H9 (cell line): ENCODE data around the gene ZNF329. TPM values are rescaled to one million over a fixed set of nuclear protein-coding genes. Genes with fewer than 3 reads are reported as not detected.

Experiments used
- DNase-seq: peaks from one replicate; pipeline ENCODE4 v3.0.0-alpha.2; 2017
- H2AFZ ChIP-seq: one replicate; pipeline ENCODE4 v1.6.1; 2013; ENCODE audit warnings: mild to moderate bottlenecking, low read length, control low read depth, moderate library complexity
- H2AK5ac ChIP-seq: 2 replicates; pipeline ENCODE4 v1.6.1; 2013; ENCODE audit warnings: low read length, control low read depth, mixed read lengths; ENCODE audit not compliant: insufficient read length
- H2BK120ac ChIP-seq: one replicate; pipeline ENCODE4 v1.6.1; 2013; ENCODE audit warnings: low read depth, mild to moderate bottlenecking, low read length, control low read depth, inconsistent platforms; ENCODE audit not compliant: poor library complexity, severe bottlenecking
- H2BK12ac ChIP-seq: 2 replicates; pipeline ENCODE4 v1.6.1; 2013; ENCODE audit warnings: low read length, control low read depth, mixed read lengths, low read depth; ENCODE audit not compliant: insufficient read length
- H2BK15ac ChIP-seq: 2 replicates; pipeline ENCODE4 v1.6.1; 2013; ENCODE audit warnings: low read depth, low read length, control low read depth
- H2BK20ac ChIP-seq: one replicate; pipeline ENCODE4 v1.6.1; 2013; ENCODE audit warnings: low read depth, mild to moderate bottlenecking, low read length, control low read depth, inconsistent platforms; ENCODE audit not compliant: poor library complexity, severe bottlenecking
- H2BK5ac ChIP-seq: 2 replicates; pipeline ENCODE4 v1.6.1; 2013; ENCODE audit warnings: low read length, control low read depth, mixed read lengths; ENCODE audit not compliant: insufficient read length
- H3K14ac ChIP-seq: 2 replicates; pipeline ENCODE4 v1.6.1; 2013; ENCODE audit warnings: low read length, control low read depth; ENCODE audit not compliant: insufficient read depth
- H3K18ac ChIP-seq: 2 replicates; pipeline ENCODE4 v1.6.1; 2013; ENCODE audit warnings: low read depth, mild to moderate bottlenecking, mixed read lengths, low read length, control low read depth; ENCODE audit not compliant: insufficient read length
- H3K23ac ChIP-seq: 2 replicates; pipeline ENCODE4 v1.6.1; 2013; ENCODE audit warnings: low read length, control low read depth, mixed read lengths, low read depth; ENCODE audit not compliant: insufficient read length
- H3K23me2 ChIP-seq: 2 replicates; pipeline ENCODE4 v1.6.1; 2013; ENCODE audit warnings: low read depth, mild to moderate bottlenecking, mixed read lengths, low read length, control low read depth; ENCODE audit not compliant: insufficient read length, poor library complexity, severe bottlenecking
- H3K27ac ChIP-seq: 2 replicates; pipeline ENCODE4 v1.5.1; 2013; ENCODE audit warnings: low read length, control low read depth, mixed read lengths, low read depth; ENCODE audit not compliant: insufficient read length
- H3K27me3 ChIP-seq: 2 replicates; pipeline ENCODE4 v1.6.1; 2013; ENCODE audit warnings: low read length, control low read depth, inconsistent platforms; ENCODE audit not compliant: insufficient read depth
- H3K4ac ChIP-seq: 2 replicates; pipeline ENCODE4 v1.6.1; 2013; ENCODE audit warnings: low read depth, mild to moderate bottlenecking, control low read depth, inconsistent platforms, low read length, moderate library complexity
- H3K4me1 ChIP-seq: 2 replicates; pipeline ENCODE4 v1.6.1; 2013; ENCODE audit warnings: low read length, control low read depth, inconsistent platforms; ENCODE audit not compliant: insufficient read depth
- H3K4me2 ChIP-seq: 2 replicates; pipeline ENCODE4 v1.6.1; 2013; ENCODE audit warnings: low read length, control low read depth, mixed read lengths; ENCODE audit not compliant: insufficient read length, insufficient read depth
- H3K56ac ChIP-seq: 2 replicates; pipeline ENCODE4 v1.6.1; 2013; ENCODE audit warnings: low read depth, mild to moderate bottlenecking, mixed read lengths, low read length, control low read depth; ENCODE audit not compliant: insufficient read length
- H3K79me1 ChIP-seq: 2 replicates; pipeline ENCODE4 v1.6.1; 2013; ENCODE audit warnings: low read depth, mild to moderate bottlenecking, moderate library complexity, low read length, control low read depth, inconsistent platforms; ENCODE audit not compliant: insufficient read depth, poor library complexity, severe bottlenecking
- H3K79me2 ChIP-seq: 2 replicates; pipeline ENCODE4 v1.6.1; 2013; ENCODE audit warnings: low read length, control low read depth, inconsistent platforms; ENCODE audit not compliant: insufficient read depth
- H3K9ac ChIP-seq: 2 replicates; pipeline ENCODE4 v1.6.1; 2013; ENCODE audit warnings: low read length, control low read depth, mixed read lengths; ENCODE audit not compliant: insufficient read length; ENCODE audit errors: extremely low read depth
- H3K9me3 ChIP-seq: one replicate; pipeline ENCODE4 v1.6.1; 2013; ENCODE audit warnings: low read depth, low read length, inconsistent platforms; ENCODE audit not compliant: control insufficient read depth
- H3T11ph ChIP-seq: one replicate; pipeline ENCODE4 v1.6.1; 2013; ENCODE audit warnings: mild to moderate bottlenecking, low read length, control low read depth, inconsistent platforms
- H4K20me1 ChIP-seq: one replicate; pipeline ENCODE4 v1.6.1; 2013; ENCODE audit not compliant: control insufficient read depth, insufficient read length, insufficient read depth
- H4K5ac ChIP-seq: 2 replicates; pipeline ENCODE4 v1.6.1; 2013; ENCODE audit warnings: low read depth, mild to moderate bottlenecking, mixed read lengths, low read length, control low read depth; ENCODE audit not compliant: insufficient read length
- H4K8ac ChIP-seq: replicated peaks from 2 replicates; pipeline ENCODE4 v1.6.1; 2013; ENCODE audit warnings: low read length, control low read depth, mixed read lengths, low read depth; ENCODE audit not compliant: insufficient read length
- H4K91ac ChIP-seq: 2 replicates; pipeline ENCODE4 v1.6.1; 2013; ENCODE audit warnings: low read depth, mild to moderate bottlenecking, moderate library complexity, mixed read lengths, low read length, control low read depth; ENCODE audit not compliant: insufficient read length
- H3K27ac Mint-ChIP-seq, 3 experiments: 2 replicates in 2 of 3; 3 replicates in 1 of 3; pipeline ENCODE4 v1.8.0; 2020 to 2021; ENCODE audit warnings: mixed read lengths in 3 of 3, mild to moderate bottlenecking in 1 of 3, moderate library complexity in 1 of 3
- H3K27me3 Mint-ChIP-seq: 2 replicates; pipeline ENCODE4 v1.8.0; 2021; ENCODE audit warnings: low read depth, mild to moderate bottlenecking, moderate library complexity, mixed read lengths
- H3K36me3 Mint-ChIP-seq, 3 experiments: 2 replicates in 2 of 3; 3 replicates in 1 of 3; pipeline ENCODE4 v1.8.0; 2020 to 2021; ENCODE audit warnings: low read depth in 3 of 3, mixed read lengths in 3 of 3; ENCODE audit not compliant: insufficient read depth in 1 of 3
- H3K4me1 Mint-ChIP-seq, 2 experiments: 2 replicates each; pipeline ENCODE4 v1.8.0; 2020; ENCODE audit warnings: mixed read lengths in 2 of 2
- H3K4me3 Mint-ChIP-seq, 2 experiments: 2 replicates in 1 of 2; 3 replicates in 1 of 2; pipeline ENCODE4 v1.8.0; 2020 to 2021; ENCODE audit warnings: mild to moderate bottlenecking in 2 of 2, mixed read lengths in 2 of 2, moderate library complexity in 1 of 2
- H3K9me3 Mint-ChIP-seq, 2 experiments: 2 replicates in 1 of 2; 3 replicates in 1 of 2; pipeline ENCODE4 v1.8.0; 2020; ENCODE audit warnings: mild to moderate bottlenecking in 2 of 2, mixed read lengths in 2 of 2, moderate library complexity in 1 of 2
- WGBS: extraction: QIAGEN DNeasy Blood & Tissue Kit; methylation state at CpG from one replicate; pipeline ENCODE4 v1.1.7; 2013; ENCODE audit warnings: missing lambda C conversion rate, low lambda C conversion rate, mixed read lengths; ENCODE audit not compliant: insufficient read length; ENCODE audit errors: extremely low coverage; 5-methylcytosine and 5-hydroxymethylcytosine counted together
- total RNA-seq: library from RNA; stranded (reverse); gene quantifications from 2 replicates; pipeline ENCODE4 v1.2.1, GENCODE V29; 2021
- TF ChIP-seq, protein P1 (sequence below): fragments of 200-600 bp; sonication (generic); conservative IDR thresholded peaks from 3 replicates; pipeline ENCODE4 v1.8.0; 2021; ENCODE audit warnings: antibody characterized with exemption, mild to moderate bottlenecking

ZNF329 gene
- total RNA-seq, 1 experiment from 2014 or later, result 12.1 TPM

DNA sequence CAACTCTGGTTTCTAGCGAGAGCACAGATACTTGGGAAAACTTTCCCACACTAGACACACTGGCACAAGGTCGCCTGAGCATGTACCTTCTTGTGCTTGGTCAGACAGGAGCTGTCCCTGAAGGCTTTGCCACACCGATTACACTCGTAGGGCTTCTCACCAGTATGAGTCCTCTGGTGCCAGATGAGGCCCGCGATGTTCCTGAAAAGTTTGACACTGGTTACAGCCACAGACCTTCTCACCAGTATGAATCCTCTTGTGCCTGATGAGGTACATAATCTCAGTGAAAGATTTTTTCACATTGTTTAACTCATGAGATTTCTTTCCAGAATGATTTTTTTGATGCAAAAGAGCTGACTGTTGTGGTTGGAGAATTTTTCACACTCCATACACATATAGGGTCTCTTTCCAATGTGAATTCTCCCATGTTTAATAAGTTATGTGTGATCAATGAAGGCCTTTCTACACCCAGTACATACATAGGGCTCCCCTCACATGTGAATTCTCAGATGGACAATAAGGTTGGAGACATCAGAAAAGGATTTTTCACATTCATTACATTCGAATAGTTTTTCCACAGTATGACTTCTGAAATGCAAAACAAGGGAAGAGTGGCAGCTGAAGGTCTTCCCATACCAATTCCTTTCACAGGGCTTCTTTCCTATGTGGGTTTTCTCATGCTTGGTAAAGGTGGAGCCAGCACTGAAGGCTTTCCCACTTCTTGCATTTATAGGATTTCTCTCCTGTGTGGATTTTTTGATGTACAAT is 42.6 kb downstream of the ZNF329 start:
- Histone ChIP-seq H2AFZ (no peak overlapping the region), H3K27me3 (no peaks in the 10 kb centered on the region), H3K18ac (no peak overlapping the region), H3K9me3 (peaks cover 74% of the 10 kb centered on the region), H3K79me1 (no peaks in the 10 kb centered on the region), H3K27ac (no peak overlapping the region), H3K4ac (no peak overlapping the region), H2BK20ac (no peak overlapping the region), H4K20me1 (no peaks in the 10 kb centered on the region), H3K79me2 (no peaks in the 10 kb centered on the region), H2BK5ac (no peak overlapping the region), H3K23me2 (no peaks in the 10 kb centered on the region), H4K8ac (no peak overlapping the region), H4K5ac (no peak overlapping the region), H3K9ac (no peak overlapping the region), H3K56ac (no peak overlapping the region), H2BK120ac (no peak overlapping the region), H3T11ph (no peak overlapping the region), H4K91ac (no peak overlapping the region), H2AK5ac (no peak overlapping the region), H3K4me1 (no peaks in the 10 kb centered on the region), H2BK15ac (no peak overlapping the region), H3K14ac (no peak overlapping the region), H3K23ac (no peak overlapping the region), H3K4me2 (no peak overlapping the region), H2BK12ac (no peak overlapping the region)
- no CpG with 5 or more reads among the region's 7 CpGs for WGBS
- peaks cover 86 to 92% of the 10 kb centered on the region in 2 experiments for H3K9me3 Mint-ChIP-seq
- peaks cover 4 to 42% (median 13%) of the 10 kb centered on the region in 3 experiments; a peak in 6 of 7 replicates for H3K36me3 Mint-ChIP-seq
- DNase-seq, result no peak
- H3K27ac Mint-ChIP-seq, result no peak overlapping the region
- no peak overlapping the region for H3K4me3 Mint-ChIP-seq
- TF ChIP-seq, protein P1, sequence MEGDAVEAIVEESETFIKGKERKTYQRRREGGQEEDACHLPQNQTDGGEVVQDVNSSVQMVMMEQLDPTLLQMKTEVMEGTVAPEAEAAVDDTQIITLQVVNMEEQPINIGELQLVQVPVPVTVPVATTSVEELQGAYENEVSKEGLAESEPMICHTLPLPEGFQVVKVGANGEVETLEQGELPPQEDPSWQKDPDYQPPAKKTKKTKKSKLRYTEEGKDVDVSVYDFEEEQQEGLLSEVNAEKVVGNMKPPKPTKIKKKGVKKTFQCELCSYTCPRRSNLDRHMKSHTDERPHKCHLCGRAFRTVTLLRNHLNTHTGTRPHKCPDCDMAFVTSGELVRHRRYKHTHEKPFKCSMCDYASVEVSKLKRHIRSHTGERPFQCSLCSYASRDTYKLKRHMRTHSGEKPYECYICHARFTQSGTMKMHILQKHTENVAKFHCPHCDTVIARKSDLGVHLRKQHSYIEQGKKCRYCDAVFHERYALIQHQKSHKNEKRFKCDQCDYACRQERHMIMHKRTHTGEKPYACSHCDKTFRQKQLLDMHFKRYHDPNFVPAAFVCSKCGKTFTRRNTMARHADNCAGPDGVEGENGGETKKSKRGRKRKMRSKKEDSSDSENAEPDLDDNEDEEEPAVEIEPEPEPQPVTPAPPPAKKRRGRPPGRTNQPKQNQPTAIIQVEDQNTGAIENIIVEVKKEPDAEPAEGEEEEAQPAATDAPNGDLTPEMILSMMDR, result no peak
- H3K27me3 Mint-ChIP-seq, result peaks cover 14% of the 10 kb centered on the region
- H3K4me1 Mint-ChIP-seq, result no peaks in the 10 kb centered on the region
